CD14-positive monocyte (primary cell): Measurements from ENCODE around the gene KIAA0513. TPM values are rescaled to one million over a fixed set of nuclear protein-coding genes. Genes with fewer than 3 reads are reported as not detected.

ENCODE experiments used
- DNase-seq, 3 donors: peaks; one replicate each; pipeline ENCODE4 v3.0.0-alpha.2; 2011 to 2022
- H2AFZ ChIP-seq: 2 replicates; pipeline ENCODE4 v1.6.0; 2012; ENCODE audit warnings: mild to moderate bottlenecking, low read depth, low read length, inconsistent platforms; ENCODE audit not compliant: insufficient read depth, poor library complexity, severe bottlenecking
- H3K27ac ChIP-seq, 2 donors: 1 replicate in 1 of 2; 2 replicates in 1 of 2; pipeline ENCODE4 v1.5.1; 2012 to 2013; ENCODE audit warnings: low read length in 2 of 2, control low read depth in 1 of 2, inconsistent platforms in 1 of 2, low read depth in 1 of 2, mild to moderate bottlenecking in 1 of 2
- H3K27me3 ChIP-seq, 2 donors: one replicate each; pipeline versions ENCODE4 v1.6.0 to v1.6.1; 2011 to 2013; ENCODE audit warnings: low read length in 2 of 2; ENCODE audit not compliant: control insufficient read depth in 2 of 2, insufficient read depth in 2 of 2
- H3K36me3 ChIP-seq, 2 donors: replicated peaks in 1 of 2; 1 replicate in 1 of 2; 2 replicates in 1 of 2; pipeline versions ENCODE4 v1.5.1 to v1.6.1; 2012 to 2013; ENCODE audit warnings: low read length in 2 of 2, control low read depth in 1 of 2, inconsistent platforms in 1 of 2, mild to moderate bottlenecking in 1 of 2; ENCODE audit not compliant: insufficient read depth in 2 of 2, control insufficient read depth in 1 of 2
- H3K4me1 ChIP-seq, 2 donors: 1 replicate in 1 of 2; 2 replicates in 1 of 2; pipeline versions ENCODE4 v1.5.1 to v1.6.1; 2012 to 2013; ENCODE audit warnings: low read length in 2 of 2, control low read depth in 1 of 2, inconsistent platforms in 1 of 2, mild to moderate bottlenecking in 1 of 2, moderate library complexity in 1 of 2; ENCODE audit not compliant: insufficient read depth in 2 of 2, control insufficient read depth in 1 of 2
- H3K4me2 ChIP-seq: replicated peaks from 2 replicates; pipeline ENCODE3; 2012; ENCODE audit warnings: low read length, moderate library complexity, mild to moderate bottlenecking; ENCODE audit not compliant: poor library complexity, severe bottlenecking; ENCODE audit errors: extremely low read depth
- H3K4me3 ChIP-seq, 3 experiments: fragments of 200-600 bp in 1 of 3; sonication (generic) in 1 of 3; replicated peaks in 1 of 3; 1 replicate in 2 of 3; 2 replicates in 1 of 3; pipeline ENCODE4 v1.5.1; 2011 to 2013; ENCODE audit warnings: low read length in 3 of 3, mild to moderate bottlenecking in 3 of 3, control low read depth in 2 of 3, low read depth in 2 of 3, inconsistent platforms in 1 of 3, moderate library complexity in 1 of 3
- H3K79me2 ChIP-seq: 2 replicates; pipeline ENCODE4 v1.6.0; 2012; ENCODE audit warnings: mild to moderate bottlenecking, control low read depth, inconsistent platforms, low read length, moderate library complexity; ENCODE audit not compliant: insufficient read depth
- H3K9ac ChIP-seq: 2 replicates; pipeline ENCODE4 v1.6.0; 2017; ENCODE audit warnings: low read length, mild to moderate bottlenecking; ENCODE audit not compliant: insufficient read depth, poor library complexity, severe bottlenecking
- H3K9me3 ChIP-seq, 2 donors: replicated peaks in 1 of 2; 1 replicate in 1 of 2; 2 replicates in 1 of 2; pipeline versions ENCODE4 v1.5.1 to v1.6.1; 2012 to 2013; ENCODE audit warnings: low read length in 2 of 2, control low read depth in 1 of 2; ENCODE audit not compliant: control insufficient read depth in 1 of 2, insufficient read depth in 1 of 2
- H4K20me1 ChIP-seq: 2 replicates; pipeline ENCODE4 v1.6.0; 2012; ENCODE audit warnings: mild to moderate bottlenecking, low read length, control low read depth, moderate library complexity; ENCODE audit not compliant: insufficient read depth
- H3K27ac Mint-ChIP-seq, 7 donors: one replicate each; pipeline ENCODE4 v1.8.0; 2020; ENCODE audit warnings: mild to moderate bottlenecking in 7 of 7, mixed read lengths in 7 of 7, moderate library complexity in 6 of 7, inconsistent platforms in 2 of 7
- H3K27me3 Mint-ChIP-seq, 3 donors: one replicate each; pipeline ENCODE4 v1.8.0; 2021 to 2022; ENCODE audit warnings: low read depth in 3 of 3, mild to moderate bottlenecking in 3 of 3, mixed read lengths in 3 of 3, moderate library complexity in 3 of 3, inconsistent platforms in 1 of 3
- H3K36me3 Mint-ChIP-seq, 2 donors: one replicate each; pipeline ENCODE4 v1.8.0; 2020; ENCODE audit warnings: mixed read lengths in 2 of 2, inconsistent platforms in 1 of 2, mild to moderate bottlenecking in 1 of 2
- H3K4me1 Mint-ChIP-seq: one replicate; pipeline ENCODE4 v1.8.0; 2020; ENCODE audit warnings: mild to moderate bottlenecking, mixed read lengths
- H3K4me3 Mint-ChIP-seq, 2 donors: one replicate each; pipeline ENCODE4 v1.8.0; 2020; ENCODE audit warnings: mild to moderate bottlenecking in 2 of 2, mixed read lengths in 2 of 2, moderate library complexity in 1 of 2
- H3K9me3 Mint-ChIP-seq, 7 donors: one replicate each; pipeline ENCODE4 v1.8.0; 2020 to 2022; ENCODE audit warnings: mixed read lengths in 7 of 7, mild to moderate bottlenecking in 6 of 7, moderate library complexity in 6 of 7, inconsistent platforms in 2 of 7
- CTCF ChIP-seq: fragments of 200-600 bp; IDR thresholded peaks from one replicate; pipeline ENCODE4 v1.8.0; 2022; ENCODE audit warnings: antibody characterized with exemption, mild to moderate bottlenecking
- WGBS: methylation state at CpG from one replicate; pipeline ENCODE4 v1.1.5; 2013; ENCODE audit warnings: missing lambda C conversion rate; ENCODE audit not compliant: insufficient coverage; 5-methylcytosine and 5-hydroxymethylcytosine counted together
- intact Hi-C, 2 donors: fragments of 100-400 bp; cut with micrococcal nuclease; formaldehyde crosslinking; loops; one replicate each; pipeline versions ENCODE4 v1.15.0 to v1.15.1; 2023
- polyA plus RNA-seq, 3 donors: library from polyadenylated mRNA; depleted of rRNA in 1 of 3; unstranded in 2 of 3; stranded (reverse) in 1 of 3; fragments of 300-500 nt in 2 of 3; fragments of >200 nt in 1 of 3; fragmentation: Illumina TruSeq in 2 of 3; gene quantifications; 1 replicate in 2 of 3; 2 replicates in 1 of 3; pipeline ENCODE4 v1.2.3, GENCODE V29; 2012 to 2021

KIAA0513 gene
- polyA plus RNA-seq, 3 donors, result 21.4 to 77.5 (median 32.7) TPM

DNA sequence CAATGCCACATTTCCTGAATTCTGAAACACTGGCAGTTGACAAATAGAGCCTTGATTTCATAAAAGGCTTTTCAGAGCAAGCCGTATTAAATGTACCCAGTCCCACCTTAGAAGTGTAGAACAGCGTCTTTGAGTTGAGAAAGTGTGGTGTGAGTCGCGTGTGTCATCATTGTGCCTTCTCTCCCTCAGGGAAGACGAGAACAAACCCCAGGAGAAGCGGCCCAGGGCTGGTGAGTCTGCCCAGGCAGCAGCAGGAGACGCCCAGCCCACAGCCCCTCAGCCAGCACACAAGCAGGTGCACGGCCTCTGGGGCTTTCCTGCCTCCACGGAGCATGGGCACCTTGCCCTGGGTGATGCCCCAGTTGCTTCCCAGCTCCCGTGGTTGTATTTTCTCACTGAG lies 50.6 kb downstream of the KIAA0513 start:
- H3K9me3 ChIP-seq, result no peaks in the 10 kb centered on the region
- intact Hi-C loops, result loop anchor here in 1 of 2 donors (5.0 kb wide), 1 partner anchor 41 kb away; no protein-coding TSS in a partner anchor
- H3K27me3 Mint-ChIP-seq, result peaks cover 2 to 6% (median 3%) of the 10 kb centered on the region in 3 donors
- 8% methylated on average over 5 of the region's 10 CpGs for WGBS
- H4K20me1 ChIP-seq, result peaks cover 88% of the 10 kb centered on the region
- H3K4me3 ChIP-seq, result no peak overlapping the region
- H3K9ac ChIP-seq, result no peak overlapping the region
- no peak overlapping the region for H2AFZ ChIP-seq
- peaks cover 39% of the 10 kb centered on the region for H3K4me1 Mint-ChIP-seq
- H3K27ac Mint-ChIP-seq, result no peak overlapping the region
- TF ChIP-seq CTCF, result no peak
- H3K4me2 ChIP-seq, result no peak overlapping the region
- no peak for DNase-seq
- peaks cover 42 to 51% of the 10 kb centered on the region in 2 donors for H3K4me1 ChIP-seq
- H3K36me3 Mint-ChIP-seq, result peaks cover 83 to 97% of the 10 kb centered on the region in 2 donors
- H3K79me2 ChIP-seq, result no peaks in the 10 kb centered on the region
- H3K27me3 ChIP-seq, result no peaks in the 10 kb centered on the region
- H3K27ac ChIP-seq, result no peak overlapping the region
- H3K36me3 ChIP-seq, result peaks cover 85 to 91% of the 10 kb centered on the region in 2 donors
- peaks cover 0 to 3% (median 0%) of the 10 kb centered on the region in 7 donors for H3K9me3 Mint-ChIP-seq
- H3K4me3 Mint-ChIP-seq, result no peak overlapping the region

- H3K4me1 ChIP-seq, result peaks cover 47 to 56% of the 10 kb centered on the region in 2 donors
- intact Hi-C loops, result loop anchor here in 1 of 2 donors (5.0 kb wide), 1 partner anchor 42 kb away; no protein-coding TSS in a partner anchor
- H2AFZ ChIP-seq, result no peak overlapping the region
- H4K20me1 ChIP-seq, result peaks cover 90% of the 10 kb centered on the region
- Mint-ChIP-seq H3K9me3 (peaks cover 0 to 3% (median 0%) of the 10 kb centered on the region in 7 donors), H3K4me3 (no peak overlapping the region), H3K4me1 (peaks cover 44% of the 10 kb centered on the region), H3K27ac (peak overlapping the region in 1 of 7 donors; percentile 15), H3K27me3 (peaks cover 2 to 6% (median 3%) of the 10 kb centered on the region in 3 donors), H3K36me3 (peaks cover 81 to 97% of the 10 kb centered on the region in 2 donors)
- H3K27me3 ChIP-seq, result no peaks in the 10 kb centered on the region
- H3K79me2 ChIP-seq, result no peaks in the 10 kb centered on the region
- no peak overlapping the region for H3K27ac ChIP-seq
- no peak for DNase-seq
- no peak overlapping the region for H3K4me3 ChIP-seq
- 92% methylated on average over 6 of the region's 10 CpGs for WGBS
- H3K9me3 ChIP-seq, result no peaks in the 10 kb centered on the region
- H3K4me2 ChIP-seq, result no peak overlapping the region
- H3K9ac ChIP-seq, result no peak overlapping the region
- no peak for TF ChIP-seq CTCF
- peaks cover 82 to 90% of the 10 kb centered on the region in 2 donors for H3K36me3 ChIP-seq
These were observed 51.4 kb downstream of the KIAA0513 start for GRCh38 chr16:85078952-85079351.
